AG08396 (cell line): Measurements from ENCODE around the gene RPL10L.

Experiments used
- DNase-seq: peaks from one replicate; pipeline ENCODE4 v3.0.0; 2012; ENCODE audit warnings: low spot score, mixed read lengths

The RPL10L gene

DNA sequence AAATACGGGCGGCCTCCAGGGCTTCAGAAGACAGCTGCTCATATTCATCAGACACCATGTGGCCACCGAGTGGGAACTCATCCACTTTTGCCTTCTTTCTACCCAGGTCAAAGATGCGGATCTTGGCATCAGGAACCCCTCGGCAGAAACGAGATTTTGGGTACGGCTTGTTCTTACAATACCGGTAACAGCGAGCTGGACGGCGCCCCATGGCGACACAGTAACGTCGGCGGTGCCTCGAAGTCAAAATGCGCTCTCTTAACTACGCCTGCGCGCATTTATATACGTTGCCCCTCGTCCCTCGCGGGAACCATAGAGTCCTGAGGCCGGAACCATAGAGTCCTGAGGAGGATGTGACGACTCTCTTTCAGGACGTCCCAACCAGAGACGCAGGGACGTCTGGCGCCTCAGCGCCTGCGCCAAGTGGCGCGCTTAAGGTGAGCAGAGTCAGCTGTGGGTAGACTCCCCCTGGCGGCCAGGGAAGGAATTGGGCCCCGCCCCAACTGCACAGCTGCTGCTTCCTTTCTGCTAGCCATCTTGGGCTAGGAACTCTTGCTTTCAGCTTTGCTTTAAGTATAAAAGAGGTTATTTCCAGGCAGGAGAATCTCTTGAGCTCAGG lies at the start of gene RPL10L:
TSS of gene RPL10L (minus strand) at position 256 of the 619 bp plus-strand sequence. CDS start at position 211, 45 bp downstream.
- DNase-seq: no peak

DNA sequence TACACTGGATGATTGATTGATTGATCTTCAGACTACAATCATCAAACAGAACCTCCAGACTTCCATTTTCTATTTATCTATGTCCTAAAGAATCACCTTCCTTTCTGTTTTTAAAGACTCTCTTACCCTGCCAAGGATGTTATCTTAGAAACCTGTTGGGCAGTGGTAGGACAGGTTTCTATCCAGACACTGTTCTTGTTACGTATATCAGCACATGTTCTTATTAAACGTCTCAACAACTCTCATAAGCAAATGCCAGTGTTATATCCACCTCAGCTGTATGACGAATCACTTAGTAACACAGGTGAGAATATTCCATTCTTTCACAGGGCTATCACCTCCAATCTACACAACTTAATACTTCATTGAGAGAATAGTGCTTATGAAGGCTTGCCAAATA lies 40.2 kb upstream of the RPL10L start:
- DNase-seq: no peak

- DNase-seq: no peak
Measured at GRCh38 chr14:46686652-46687051, 35.1 kb upstream of the RPL10L start.

DNA sequence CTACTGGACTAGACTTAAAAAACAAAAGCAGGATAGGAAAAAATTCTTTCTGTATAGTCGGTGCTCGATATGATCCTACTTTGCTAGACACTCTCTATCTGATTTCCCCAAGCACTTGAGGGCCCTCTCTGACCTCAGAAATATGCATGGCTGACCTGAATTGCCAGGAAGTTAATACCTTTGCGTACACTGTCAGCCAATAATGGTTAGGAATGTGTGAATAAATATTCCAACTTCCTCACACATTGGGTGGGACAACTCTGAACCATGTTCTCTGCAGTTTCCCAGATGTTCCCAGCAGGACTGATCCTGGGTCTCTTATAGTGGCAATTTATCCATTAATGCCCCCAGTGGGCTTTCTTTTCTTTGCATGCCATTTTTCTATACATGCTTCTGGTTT lies 20.5 kb upstream of the RPL10L start:
- DNase-seq: no peak

DNA sequence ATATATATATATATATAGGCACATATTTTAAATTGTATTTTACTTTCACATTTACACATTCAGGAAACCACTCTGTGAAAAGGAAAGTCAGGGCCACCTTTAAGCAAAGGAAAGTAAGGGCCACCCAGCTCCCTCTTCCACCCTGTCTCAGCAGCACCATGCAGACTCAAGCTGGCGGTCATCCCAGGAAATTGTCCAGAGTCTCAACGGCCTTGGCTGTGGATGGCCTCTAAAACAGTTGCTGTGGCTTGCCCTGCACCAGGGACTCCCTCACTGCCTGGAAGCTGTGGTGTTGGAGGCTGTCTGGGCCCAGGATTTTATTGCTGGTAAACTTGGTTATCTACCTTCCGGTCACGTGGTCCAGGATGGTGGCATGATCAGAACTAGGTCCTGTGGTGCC lies 11.8 kb upstream of the RPL10L start:
- no peak for DNase-seq

- DNase-seq: no peak
Measured at GRCh38 chr14:46661728-46662127, 10.1 kb upstream of the RPL10L start.

- DNase-seq: no peak
Measured at GRCh38 chr14:46653031-46653755, 1.6 kb upstream of the RPL10L start.

- DNase-seq: no peak
Measured at GRCh38 chr14:46646796-46647195, 4.8 kb downstream of the RPL10L start.

DNA sequence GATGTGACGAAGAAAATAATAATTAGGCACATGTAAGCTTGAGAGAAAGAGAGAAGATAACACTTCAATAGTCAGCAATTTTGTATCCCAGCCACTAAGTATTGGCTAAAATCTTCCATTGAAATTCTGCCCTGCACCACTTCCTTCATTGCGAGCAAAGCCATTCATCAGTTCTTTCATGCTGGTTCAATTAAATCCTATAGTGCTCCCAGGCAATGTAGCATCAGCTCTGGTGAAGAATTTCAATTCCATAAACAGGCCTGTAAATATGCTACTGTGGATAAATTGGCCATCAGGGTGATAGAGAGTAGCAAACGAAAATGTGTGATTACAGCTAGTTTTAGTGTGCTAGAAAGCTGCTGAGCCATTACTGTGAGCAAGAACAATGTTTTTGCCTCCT lies 24.7 kb downstream of the RPL10L start:
- DNase-seq: no peak
